Measurements from ENCODE around the gene LRRTM3. TPM values are rescaled to one million over a fixed set of nuclear protein-coding genes. Genes with fewer than 3 reads are reported as not detected.

The LRRTM3 gene
- total and polyA plus RNA-seq, 2 experiments from 2014 or later, result 0.21 to 0.37 TPM

GRCh38 chr10:67100951-67101350 lies 175.1 kb downstream of the LRRTM3 start:
- TF ChIP-seq ETS1 (IDR thresholded peaks at IDR 0.05), result no peak
- TF ChIP-seq CREB1 (CRISPR knock-in tag; IDR thresholded peaks at IDR 0.05; ENCODE audit: low read depth), result no peak
- TF ChIP-seq POLR2AphosphoS5 (IDR thresholded peaks at IDR 0.05; ENCODE audit: low read depth), result no peak
- TF ChIP-seq EZH2 (IDR thresholded peaks at IDR 0.05; ENCODE audit: low read depth, unreplicated experiment), result no peak
- no peak for TF ChIP-seq JUNB (IDR thresholded peaks at IDR 0.05; ENCODE audit: unreplicated experiment)
- TF ChIP-seq ZNF331 (CRISPR knock-in tag; IDR thresholded peaks at IDR 0.05; ENCODE audit: low read depth), result no peak
- no peak for TF ChIP-seq EZH2phosphoT487 (IDR thresholded peaks at IDR 0.05; ENCODE audit: unreplicated experiment)
- no peak for TF ChIP-seq NANOG (IDR thresholded peaks at IDR 0.05; ENCODE audit: borderline replicate concordance)
- TF ChIP-seq REST (IDR thresholded peaks at IDR 0.05; ENCODE audit: unreplicated experiment), result no peak
- TF ChIP-seq STAT1 (IDR thresholded peaks at IDR 0.05; ENCODE audit: unreplicated experiment), result no peak
- TF ChIP-seq CTCF (conservative IDR thresholded peaks at IDR 0.05; ENCODE audit: low read depth in 2 of 2), result no peak
- no peak for TF ChIP-seq ZNF114 (CRISPR knock-in tag; IDR thresholded peaks at IDR 0.05)
- TF ChIP-seq ZNF462 (CRISPR knock-in tag; IDR thresholded peaks at IDR 0.05), result no peak
- DNase-seq (ENCODE audit: low spot score), result no peak
- Histone ChIP-seq H3K4me3 (no peak overlapping the region), H4K20me1 (replicated peaks; ENCODE audit: insufficient read depth) (no peaks in the 10 kb centered on the region), H3K9me2 (ENCODE audit: insufficient read depth) (no peaks in the 10 kb centered on the region), H3K27ac (ENCODE audit: low read depth) (no peak overlapping the region), H3K79me2 (replicated peaks; ENCODE audit: insufficient read depth) (no peaks in the 10 kb centered on the region), H3F3A (replicated peaks; ENCODE audit: low read depth) (no peaks in the 10 kb centered on the region), H3K36me3 (ENCODE audit: insufficient read depth) (no peaks in the 10 kb centered on the region), H3K4me1 (ENCODE audit: insufficient read depth) (peaks cover 31% of the 10 kb centered on the region), H3K4me2 (no peak overlapping the region), H2AFZ (no peak overlapping the region), H3K27me3 (ENCODE audit: insufficient read depth) (no peaks in the 10 kb centered on the region)
- Mint-ChIP-seq H3K4me3 (no peak overlapping the region), H3K27ac (no peak overlapping the region), H3K36me3 (ENCODE audit: low read depth) (no peaks in the 10 kb centered on the region), H3K9me3 (no peaks in the 10 kb centered on the region), H3K4me1 (peaks cover 20% of the 10 kb centered on the region), H3K27me3 (ENCODE audit: insufficient read depth, low read depth, poor library complexity) (no peaks in the 10 kb centered on the region)
- ATAC-seq, result no peak
